GM20431 (cell line): ENCODE data around the gene LPCAT3.

ENCODE experiments used
- in situ Hi-C: fragments of 300-500 bp; cut with MseI, MboI; formaldehyde crosslinking; loops from one replicate; pipeline ENCODE4 v1.15.0; 2020; ENCODE audit warnings: low sequenced_read_pairs; ENCODE audit not compliant: unreplicated experiment

Gene LPCAT3

DNA sequence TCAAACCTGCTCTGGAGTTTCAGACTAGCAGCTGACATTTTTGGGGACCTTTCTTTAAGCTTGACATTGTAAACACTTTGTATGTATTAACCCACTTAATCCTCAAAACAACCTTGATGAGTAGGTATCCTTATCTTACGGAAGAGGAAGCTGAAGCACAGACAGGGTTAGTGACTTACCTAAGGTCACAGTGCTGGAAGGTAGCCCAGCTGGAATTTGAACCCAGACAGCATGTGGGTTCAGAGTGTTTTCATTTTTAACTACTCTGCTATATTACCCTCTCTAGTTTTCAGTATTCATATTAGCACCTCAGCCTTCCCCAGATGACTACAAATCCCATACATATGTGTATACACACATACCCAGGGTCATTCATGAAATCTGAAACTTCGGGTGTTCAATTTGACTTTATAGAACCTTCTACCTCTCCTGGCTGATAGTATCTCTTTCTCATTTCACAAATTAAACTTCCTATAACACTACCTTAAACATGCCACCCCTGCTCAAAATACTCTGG, 13.9 kb downstream of the LPCAT3 start:
- in situ Hi-C loops: no loop called here

- in situ Hi-C loops: no loop called here
These were observed 16.2 kb downstream of the LPCAT3 start for GRCh38 chr12:7001921-7002591.

GRCh38 chr12:6998715-6999451, 19.4 kb downstream of the LPCAT3 start:
- in situ Hi-C loops: no loop called here

GRCh38 chr12:6996040-6996441, 22.2 kb downstream of the LPCAT3 start:
- in situ Hi-C loops: no loop called here

GRCh38 chr12:6987956-6988553, 30.2 kb downstream of the LPCAT3 start:
- in situ Hi-C loops: no loop called here

DNA sequence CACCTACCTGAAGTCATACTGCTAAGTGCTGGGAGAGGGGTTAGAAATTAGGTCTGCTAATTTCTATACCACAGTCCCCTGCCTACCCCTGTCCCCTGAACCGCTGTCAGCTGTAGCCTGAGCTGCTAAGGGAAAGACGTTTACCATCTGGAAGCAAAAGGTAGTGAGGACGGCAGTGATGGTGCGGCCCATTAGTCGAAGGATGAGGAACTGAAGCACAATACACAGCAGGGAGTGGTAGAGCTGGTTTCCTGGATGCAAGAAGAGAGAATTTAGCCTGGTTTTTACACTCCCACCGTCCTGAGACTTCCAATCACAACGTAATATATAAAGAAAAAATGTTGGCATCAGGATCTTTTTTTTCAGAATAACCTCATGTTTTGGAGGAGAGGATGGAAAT, 35.7 kb downstream of the LPCAT3 start:
- in situ Hi-C loops: no loop called here

DNA sequence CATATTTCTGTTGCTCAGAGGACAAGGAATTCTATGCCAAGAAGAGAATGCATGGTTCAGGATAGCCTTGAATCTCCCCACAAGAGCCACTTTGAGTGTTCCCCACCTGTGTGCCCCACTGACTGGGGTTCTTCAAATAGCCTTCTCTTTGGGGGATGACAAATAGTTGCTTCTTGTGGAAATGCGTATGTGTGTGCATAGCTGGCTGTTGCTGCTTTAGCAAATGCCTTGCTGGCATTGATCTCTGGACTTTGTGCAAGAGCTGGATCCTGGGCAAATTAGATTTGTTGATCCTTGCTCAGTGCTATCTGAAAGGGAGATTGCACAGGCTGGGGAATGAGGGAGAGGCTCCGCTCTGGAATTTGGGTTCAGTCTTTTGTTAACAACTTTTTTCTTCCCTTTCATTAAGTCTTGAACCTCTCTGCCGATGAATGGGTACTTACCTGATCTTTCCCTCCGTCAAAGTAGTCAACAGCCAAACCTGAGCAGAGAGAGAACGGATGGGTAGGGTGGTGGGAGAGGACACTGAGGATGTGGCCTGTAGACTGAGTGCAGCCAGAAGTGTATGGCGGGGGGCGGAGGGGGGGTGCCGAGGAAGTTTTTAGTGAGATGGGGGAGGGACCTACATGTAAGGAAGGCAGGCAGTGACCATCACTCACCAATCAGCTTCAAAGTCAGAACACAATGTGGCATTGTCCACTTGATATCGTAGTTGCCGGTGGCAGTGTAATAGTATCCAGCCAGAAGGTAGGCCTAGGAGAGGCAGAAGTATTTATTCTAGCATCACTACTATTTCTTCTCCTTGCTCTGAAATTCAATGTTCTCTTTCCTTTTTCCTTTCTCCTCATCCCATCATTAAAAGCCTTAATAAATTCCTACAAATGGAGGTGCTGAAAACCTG, 36.9 kb downstream of the LPCAT3 start:
- in situ Hi-C loops: no loop called here

GRCh38 chr12:6980740-6981139, 37.5 kb downstream of the LPCAT3 start:
- in situ Hi-C loops: no loop called here

DNA sequence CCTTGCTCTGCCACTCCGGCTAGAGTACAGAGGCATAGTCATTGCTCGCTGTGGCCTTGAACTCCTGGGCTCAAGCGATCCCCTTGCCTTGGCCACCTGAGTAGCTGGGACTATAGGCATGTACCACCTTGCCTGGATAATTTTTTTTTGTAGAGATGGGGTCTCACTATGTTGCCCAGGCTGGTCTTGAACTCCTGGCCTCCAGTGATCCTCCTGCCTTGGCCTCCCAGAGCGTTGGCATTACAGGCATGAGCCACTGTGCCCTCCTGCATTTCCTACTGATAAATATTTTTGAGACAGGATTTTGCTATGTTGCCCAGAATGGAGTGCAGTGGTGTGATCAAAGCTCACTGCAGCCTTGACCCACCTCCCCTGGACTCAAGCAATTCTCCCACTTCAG, 38.2 kb downstream of the LPCAT3 start:
- in situ Hi-C loops: no loop called here

DNA sequence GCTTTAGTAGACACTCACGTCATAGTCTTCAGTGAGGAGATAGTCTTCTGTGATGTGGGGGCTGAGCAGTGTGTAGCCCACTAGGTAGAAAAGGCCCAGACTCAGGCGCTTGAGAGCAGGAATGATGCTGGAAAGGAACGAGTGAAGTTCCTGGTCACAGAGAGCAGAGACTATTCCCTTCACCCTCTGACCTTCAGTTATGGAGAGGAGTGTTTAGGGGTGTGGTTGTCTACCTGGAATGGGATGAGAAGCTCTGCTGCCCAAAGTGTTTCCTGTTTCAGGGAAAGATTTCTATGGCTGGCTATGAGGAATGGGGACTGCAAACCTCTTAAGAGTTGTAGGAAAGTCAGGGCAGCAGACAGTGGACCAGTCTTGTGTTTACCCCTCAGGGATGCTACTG, 38.8 kb downstream of the LPCAT3 start:
- in situ Hi-C loops: no loop called here

DNA sequence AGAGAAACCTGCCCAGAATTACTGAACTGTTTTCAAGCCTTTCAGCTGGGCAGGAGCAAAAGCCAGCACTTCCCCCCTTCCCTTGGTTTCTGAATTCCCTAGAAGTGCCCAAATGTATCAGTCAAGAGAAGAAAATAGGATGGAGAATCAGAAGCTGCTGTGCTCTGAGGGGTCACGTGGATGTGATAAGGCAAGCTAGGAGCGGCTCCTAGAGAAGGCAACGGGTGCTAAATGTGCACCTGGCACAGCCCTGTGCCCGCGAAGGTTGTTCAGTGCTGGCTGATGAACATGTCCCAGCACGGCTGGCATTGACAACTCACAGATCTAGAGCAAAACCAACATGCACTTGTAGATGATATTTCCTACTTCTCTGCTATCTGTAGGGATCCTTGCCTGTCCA, 39.3 kb downstream of the LPCAT3 start:
- in situ Hi-C loops: no loop called here

DNA sequence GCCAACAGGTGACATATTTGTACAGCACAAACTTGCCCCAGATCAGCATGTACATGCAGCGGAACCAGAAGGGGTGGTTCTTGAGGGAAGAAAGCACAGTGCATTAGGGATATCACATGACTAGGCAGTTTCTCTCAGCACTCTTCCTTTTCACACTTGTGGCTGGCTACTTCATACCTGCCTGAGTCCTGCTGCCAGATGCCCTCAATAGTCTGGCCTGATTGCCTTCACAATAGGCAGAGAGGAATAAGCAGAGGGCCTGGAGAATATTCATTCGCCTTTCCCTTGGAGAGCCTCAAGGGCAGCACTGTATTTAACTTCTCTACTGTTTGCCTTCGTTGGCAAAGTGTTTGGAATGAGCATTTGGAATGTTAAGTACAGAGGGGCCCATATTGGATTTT, 39.7 kb downstream of the LPCAT3 start:
- in situ Hi-C loops: no loop called here

DNA sequence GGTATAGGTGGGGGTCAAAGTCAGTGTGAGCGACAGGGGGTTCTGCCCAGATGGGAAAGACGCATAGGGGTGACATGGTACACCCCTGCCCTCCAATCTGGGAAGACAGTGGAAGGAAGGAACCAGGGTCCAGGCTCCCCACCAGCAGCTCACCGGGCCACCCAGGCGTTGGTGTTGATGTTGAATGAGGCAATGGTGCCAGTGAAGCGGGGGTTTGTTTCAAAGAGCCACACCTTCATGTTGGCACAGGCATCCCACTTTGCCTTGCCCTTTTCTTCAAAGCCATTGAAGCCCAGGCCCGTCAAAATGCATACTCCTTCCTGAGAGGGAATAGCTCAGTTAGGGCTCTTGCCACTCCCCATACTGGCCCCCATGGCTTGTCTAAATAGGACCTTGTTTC, 40.1 kb downstream of the LPCAT3 start:
- in situ Hi-C loops: no loop called here

DNA sequence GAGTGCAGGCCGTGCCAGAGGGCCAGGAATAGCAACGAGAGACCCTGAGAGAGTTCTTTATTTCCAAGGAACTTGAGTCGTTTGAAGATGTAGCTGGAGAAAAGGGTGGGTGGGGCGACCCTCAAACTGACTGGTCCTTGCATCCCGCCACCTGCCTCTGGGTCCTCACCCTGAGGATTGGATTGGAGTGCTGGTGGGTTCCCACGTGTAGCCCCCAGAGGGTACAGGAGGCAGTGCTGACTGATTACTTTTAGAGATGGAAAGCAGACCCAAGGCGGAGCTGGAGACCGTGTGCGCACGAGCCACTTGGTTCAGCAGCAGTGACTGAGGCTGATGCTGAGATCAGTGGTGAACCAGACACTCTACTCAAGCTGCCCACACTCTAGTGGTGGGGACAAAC, 40.6 kb downstream of the LPCAT3 start:
- in situ Hi-C loops: no loop called here

DNA sequence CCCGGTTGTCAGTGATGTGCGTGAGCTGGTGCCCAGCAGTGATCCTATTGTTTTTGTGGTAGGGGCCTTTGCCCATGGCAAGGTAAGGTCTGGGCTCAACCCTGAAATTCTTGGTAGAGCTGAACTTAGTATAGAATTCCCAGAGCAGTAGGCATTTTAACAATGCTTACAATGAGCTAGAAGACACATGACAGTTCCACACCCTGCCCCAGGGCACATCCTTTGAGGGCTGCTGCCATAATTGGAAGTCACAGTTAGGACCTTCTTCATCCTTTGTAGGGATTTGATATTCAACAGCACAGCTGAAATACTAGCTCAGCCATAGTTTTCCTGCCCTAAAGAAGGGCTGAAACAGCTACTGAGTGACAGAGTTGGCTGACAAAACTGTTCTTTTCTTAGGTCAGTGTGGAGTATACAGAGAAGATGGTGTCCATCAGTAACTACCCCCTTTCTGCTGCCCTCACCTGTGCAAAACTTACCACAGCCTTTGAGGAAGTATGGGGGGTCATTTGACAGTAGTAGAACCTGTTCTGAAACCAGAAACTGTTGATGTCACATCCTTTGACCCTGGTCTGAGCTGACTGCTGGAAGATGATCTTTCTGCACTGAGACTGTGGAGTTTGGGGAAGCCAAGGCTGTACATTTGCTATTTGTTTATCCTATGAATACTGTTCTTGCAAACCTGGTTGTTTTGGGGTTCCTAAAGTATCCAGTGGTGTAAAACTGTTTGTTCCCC, 42.8 kb downstream of the LPCAT3 start:
- in situ Hi-C loops: no loop called here

DNA sequence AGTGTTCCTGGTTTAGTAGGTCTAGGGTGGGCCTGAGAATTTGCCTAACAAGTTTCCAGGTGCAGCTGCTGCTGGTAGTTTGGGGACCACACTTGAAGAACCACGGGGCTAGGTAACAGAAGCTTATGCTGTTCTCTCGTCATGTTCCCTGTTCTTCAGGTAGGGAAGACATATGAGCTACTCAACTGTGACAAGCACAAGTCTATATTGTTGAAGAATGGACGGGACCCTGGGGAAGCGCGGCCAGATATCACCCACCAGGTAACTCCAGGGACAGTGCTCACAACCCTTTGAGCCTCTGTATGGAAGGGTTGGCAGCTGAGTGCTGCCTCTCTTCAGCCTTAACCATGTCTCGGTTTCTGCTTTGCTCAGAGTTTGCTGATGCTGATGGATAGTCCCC, 44.1 kb downstream of the LPCAT3 start:
- in situ Hi-C loops: no loop called here

- in situ Hi-C loops: no loop called here
These were observed 48.2 kb downstream of the LPCAT3 start for GRCh38 chr12:6970096-6970527.

- in situ Hi-C loops: no loop called here
These were observed 49.9 kb downstream of the LPCAT3 start for GRCh38 chr12:6968426-6968825.

GRCh38 chr12:6967651-6968100, 50.6 kb downstream of the LPCAT3 start:
- in situ Hi-C loops: no loop called here
